ENCODE measurements around the gene PRSS33.

PRSS33 gene

DNA sequence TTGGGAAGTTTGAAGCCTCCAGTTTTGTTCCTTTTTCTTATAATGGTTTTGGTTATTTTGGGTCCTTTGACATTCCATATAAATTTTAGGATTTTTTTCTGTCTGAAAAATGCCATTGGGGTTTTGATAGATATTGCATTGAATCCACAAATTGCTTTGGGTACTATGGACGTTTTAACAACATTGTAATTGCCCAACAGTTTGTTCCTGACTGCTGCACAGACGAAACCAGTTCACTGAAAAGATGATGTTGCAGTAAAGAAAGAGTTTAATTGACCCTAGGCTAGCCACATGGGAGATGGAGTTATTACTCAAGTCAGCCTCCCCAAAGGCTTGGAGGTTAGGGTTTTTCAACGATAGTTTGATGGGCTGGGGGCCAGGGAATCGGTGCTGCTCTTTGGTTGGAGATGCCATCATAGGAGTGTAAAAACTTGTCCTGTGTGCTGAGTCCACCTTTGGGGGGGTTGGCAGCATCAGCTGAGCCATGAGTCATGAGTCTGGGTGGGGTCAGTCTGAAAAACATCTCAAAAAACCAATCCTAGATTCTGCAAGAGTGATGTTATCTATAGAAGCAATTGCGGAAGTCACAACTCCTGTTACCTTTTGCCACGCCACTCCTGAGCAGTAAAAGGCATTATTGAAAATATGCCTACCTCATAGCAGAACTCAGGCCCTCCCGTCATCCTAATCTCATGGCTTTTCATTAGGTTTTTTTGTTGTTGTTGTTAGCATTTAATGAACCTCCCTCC lies 8.2 kb upstream of the PRSS33 start:
- DNase-seq, result no peak

- DNase-seq, result no peak
Measured at GRCh38 chr16:2792940-2793339, 5.6 kb upstream of the PRSS33 start.

GRCh38 chr16:2791174-2791573 lies 3.8 kb upstream of the PRSS33 start:
- DNase-seq, result no peak

DNA sequence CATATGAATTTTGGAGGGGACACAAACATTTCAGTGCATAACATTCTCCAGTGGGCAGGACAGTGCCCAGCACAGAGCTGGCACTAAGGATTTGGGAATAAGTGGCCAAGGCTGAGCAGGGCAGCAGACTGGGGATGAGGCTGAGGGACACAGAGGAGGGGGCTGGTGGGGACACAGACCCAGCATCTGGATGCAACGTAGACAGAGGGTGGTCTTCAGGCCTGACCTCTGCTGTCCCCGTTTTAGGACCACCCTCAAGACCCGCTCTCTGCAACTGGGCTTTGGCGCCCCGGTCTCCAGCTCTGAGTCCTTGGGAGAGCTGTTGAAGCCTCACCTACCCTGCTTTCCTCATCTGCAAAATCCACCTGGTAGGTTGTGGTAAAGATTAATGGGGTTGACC lies 3.3 kb upstream of the PRSS33 start:
- no peak for DNase-seq

DNA sequence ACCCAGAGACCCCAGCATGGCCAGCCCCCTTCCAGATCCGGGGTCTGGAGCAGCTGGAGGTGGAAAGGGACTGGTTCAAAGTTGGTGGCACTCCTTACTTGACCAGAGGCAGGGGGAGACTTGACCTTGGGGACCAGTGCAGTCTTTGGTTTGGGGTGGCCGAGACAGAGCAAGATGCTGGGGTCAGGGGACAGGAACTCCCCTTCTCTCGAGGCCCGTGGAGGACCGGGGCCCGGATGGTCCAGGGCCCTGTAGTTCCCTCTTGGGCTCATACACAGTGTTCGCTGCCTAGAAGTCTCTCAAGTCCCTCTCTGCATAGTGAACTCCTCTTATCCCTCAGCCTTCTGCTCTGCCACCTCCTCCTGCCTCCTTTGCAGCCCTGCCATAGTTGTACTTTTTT lies 601 bp upstream of the PRSS33 start:
- no peak for DNase-seq

DNA sequence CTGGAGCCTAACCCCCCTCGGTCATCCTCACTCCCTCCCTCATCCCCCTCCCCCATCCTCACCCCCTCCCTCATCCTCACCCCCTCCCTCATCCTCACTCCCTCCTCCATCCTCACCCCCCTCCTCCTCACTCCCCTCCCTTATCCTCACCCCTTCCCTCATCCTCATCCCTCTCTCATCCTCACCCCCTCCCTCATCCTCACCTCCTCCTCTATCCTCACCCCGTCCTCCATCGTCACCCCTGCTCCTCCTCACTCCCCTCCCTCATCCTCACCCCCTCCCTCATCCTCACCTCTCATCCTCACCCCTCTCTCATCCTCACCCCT lies 571 bp downstream of the PRSS33 start:
- no peak for DNase-seq

- DNase-seq, result no peak
Measured at GRCh38 chr16:2786061-2786825, 1.1 kb downstream of the PRSS33 start.

- peak; percentile 38 for DNase-seq
Measured at GRCh38 chr16:2785101-2785991, 2.0 kb downstream of the PRSS33 start.

DNA sequence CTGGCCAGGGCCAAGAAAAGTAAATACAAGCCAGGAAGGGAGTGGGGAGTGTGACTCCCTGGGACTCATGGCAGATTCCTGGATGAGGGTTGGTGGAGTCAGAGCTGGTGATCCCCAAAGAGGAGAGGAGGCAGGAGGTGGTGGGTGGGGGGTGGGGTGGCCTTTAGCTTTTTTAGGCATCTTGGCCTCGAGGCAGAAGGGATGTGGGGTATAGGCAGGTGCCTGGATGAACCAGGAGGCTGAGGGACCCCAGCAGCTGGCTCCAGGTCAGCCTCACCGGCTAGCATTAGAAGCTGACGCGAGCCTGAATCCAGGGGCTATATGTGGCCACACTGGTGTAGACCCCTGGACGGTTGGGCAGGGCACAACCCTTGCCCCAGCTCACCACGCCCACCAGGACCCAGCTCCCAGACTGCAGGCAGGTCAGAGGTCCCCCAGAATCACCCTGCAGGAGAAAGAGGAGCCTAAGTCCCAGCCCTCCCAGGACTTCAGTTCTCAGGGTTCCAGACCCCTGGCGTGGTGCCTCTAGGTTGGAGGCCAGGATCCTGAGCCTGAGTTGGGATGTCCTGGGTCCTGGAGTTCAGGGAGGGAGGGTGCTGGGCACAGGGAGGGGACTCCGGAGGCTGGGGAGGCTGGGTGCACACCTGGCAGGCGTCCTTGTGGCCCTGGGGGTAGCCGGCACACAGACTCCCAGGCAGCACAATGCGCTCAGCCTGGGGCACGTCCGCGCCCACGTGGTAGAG lies 2.8 kb downstream of the PRSS33 start:
- DNase-seq, result no peak

DNA sequence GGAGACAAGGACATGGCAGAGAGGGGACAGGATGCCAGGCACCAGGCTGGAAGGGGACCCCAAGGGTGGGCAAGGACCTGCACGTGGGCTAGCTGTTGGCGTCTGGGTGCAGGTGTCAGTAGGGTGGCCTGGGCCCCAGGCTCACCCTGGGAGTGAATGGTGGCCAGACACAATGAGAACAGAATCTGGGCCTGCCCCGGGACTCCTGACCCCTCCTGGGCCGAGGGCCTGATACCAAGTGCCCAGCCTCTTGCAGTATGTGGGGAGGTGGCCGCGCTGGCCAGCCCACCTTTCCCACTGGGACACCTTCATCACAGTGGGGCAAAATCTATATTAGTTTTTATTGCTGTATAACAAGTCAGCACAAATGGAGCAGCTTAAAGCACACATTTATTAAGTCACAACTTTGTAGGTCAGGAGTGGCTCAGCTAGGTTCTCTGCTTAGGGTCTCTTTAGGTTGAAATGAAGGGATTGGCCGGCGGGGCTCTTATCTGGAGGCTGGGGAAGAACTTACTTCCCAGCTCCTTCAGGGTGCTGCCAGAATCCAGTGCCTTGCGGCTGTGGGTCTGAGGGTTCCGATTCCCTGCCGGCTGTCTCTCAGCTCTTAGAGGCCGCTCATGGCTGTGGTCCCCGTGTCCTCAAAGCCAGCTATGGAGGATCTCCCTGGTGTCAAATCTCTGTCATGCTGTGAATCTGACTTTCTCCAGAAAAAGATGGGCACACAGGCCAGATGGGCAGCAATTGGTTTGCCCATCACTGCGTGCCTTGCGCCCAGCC lies 3.6 kb downstream of the PRSS33 start:
- no peak for DNase-seq

- DNase-seq, result no peak
Measured at GRCh38 chr16:2782583-2783351, 4.6 kb downstream of the PRSS33 start.

GRCh38 chr16:2779978-2780898 lies 7.1 kb downstream of the PRSS33 start:
- no peak for DNase-seq

DNA sequence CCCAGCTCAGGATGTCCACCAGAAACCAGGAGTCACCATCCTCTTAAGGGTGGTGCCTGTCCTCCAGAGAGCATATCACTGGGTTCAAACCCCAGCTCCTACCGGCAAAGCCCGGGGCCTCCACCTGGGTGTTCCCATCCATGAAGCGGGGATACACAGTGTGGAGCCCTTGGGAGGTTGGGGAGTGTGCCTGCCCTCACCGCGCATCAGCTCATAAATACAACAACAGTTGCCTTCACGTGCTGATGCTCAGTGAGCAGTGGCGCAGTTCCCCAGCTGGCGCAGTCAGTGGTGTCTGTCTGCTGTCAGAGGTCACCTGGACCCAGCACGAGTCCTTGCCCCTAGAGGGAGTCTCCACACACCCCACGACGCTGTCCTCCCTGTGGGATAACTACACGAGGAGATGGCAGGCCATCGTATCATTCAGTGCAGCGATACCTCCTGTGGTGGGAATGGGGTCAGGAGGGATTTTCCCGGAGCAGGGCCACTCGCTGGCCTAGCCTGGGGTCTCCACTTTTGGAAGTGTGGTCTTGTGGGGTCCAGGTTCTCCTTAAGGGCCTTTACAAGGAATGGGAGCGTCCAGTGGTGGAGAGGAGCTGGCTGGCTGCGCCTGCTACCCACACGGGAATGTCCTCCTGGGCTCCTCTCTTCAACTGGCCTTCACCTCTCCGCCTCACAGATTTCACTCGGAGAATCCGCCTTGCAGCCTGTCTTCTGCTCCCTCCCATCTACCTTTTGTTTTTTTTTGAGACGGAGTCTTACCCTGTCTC lies 8.0 kb downstream of the PRSS33 start:
- DNase-seq, result no peak

DNA sequence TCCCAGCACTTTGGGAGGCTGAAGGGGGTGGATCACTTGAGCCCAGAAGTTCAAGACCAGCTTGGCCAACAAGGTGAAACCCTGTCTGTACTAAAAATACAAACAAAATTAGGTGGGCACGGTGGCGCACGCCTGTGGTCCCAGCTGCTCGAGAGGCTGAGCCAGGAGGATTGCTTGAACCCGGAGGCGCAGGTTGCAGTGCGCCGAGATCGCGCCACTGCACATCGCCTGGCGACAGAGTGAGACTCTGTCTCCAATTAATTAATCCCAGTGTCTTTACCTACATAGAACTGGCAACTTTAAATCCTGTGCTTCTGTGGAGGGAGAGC lies 8.8 kb downstream of the PRSS33 start:
- DNase-seq, result no peak

- DNase-seq, result peak; percentile 43
Measured at GRCh38 chr16:2777903-2778629, 9.3 kb downstream of the PRSS33 start.

DNA sequence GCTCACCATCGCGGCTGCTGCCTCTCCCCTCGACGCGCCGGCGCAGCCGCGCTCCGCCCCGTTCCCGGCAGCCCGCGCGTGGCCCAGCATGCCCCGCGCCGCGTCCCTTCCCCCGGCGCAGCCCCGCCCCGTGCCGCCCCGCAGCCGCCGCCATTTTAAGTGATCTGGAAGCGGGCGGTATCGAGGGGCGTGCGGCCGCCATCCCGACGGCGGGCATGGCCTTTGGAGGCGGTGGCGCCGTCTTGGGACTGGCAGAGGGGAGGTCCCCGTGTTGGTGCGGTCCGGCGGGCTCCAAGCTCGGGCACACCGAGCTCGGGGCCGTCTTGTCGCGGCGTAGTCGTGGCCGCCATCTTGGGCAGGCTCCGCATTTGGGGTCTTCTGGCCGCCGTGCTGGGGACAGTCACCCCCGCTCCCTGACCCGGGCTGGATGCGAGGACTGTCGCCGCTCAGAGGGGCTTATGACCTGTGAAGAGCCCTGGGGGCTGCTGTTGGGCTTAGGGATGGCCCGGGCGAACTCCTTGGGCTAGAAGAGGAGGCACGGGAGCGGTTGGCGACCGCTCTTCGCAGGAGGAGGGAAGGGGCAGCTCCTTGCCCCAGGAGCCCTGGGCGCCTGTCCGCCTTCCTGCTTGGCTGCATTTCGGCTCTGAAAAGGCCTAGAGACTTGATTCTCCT lies 10.0 kb downstream of the PRSS33 start, which contains the start of gene ELOB:
TSS of gene ELOB (minus strand) at position 50 of the 672 bp plus-strand sequence. CDS start at position 9, 41 bp downstream.
- peak; percentile 91 for DNase-seq

DNA sequence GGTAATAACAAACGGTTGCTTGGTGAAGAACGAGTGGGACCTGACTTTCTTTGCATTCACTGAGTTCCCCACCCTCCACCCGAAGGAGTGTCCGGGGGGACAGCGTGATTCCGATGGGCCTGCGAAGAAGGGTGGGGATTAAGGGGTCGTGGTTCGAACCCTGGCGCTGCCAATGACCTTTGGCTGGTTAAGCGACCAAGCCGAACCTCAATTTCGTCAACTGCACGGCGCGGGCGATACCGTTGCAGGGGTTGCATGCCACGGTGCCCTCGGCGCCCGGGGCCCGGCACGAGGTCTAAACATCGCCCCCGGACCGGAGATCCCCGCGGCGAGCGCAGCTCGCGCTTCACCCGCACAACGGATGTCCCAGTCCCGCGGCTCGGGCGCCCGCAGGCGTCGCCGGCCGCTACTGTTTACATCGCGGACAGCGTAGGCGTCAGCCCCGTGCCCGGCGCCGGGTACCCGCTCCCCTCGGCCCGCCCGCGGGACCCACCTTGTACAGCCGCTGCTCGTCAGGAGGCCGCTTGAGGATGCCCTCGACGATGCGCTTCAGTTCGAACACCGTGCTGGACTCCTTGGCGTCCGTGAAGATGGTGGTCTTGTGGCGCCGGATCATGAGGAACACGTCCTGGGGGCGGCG lies 10.7 kb downstream of the PRSS33 start:
- peak; percentile 46 for DNase-seq
